Astrocyte of the spinal cord (primary cell): ENCODE measurements around the gene TRIM42.

Source experiments
- DNase-seq: peaks from one replicate; pipeline ENCODE4 v3.0.0; 2011; ENCODE audit warnings: low read depth, low spot score
- H3K4me3 ChIP-seq: 2 replicates; pipeline ENCODE4 v1.5.1; 2011; ENCODE audit warnings: low read depth, mild to moderate bottlenecking, low read length, moderate library complexity
- CTCF ChIP-seq: IDR thresholded peaks from 2 replicates; pipeline ENCODE4 v1.5.1; 2012; ENCODE audit warnings: low read depth, mild to moderate bottlenecking, low read length, inconsistent platforms
- in situ Hi-C: cut with HindIII; loops from 2 replicates; pipeline ENCODE4 v1.10.0; 2017; ENCODE audit warnings: low sequenced_read_pairs

Gene TRIM42

GRCh38 chr3:140726066-140726465 is 48.2 kb downstream of the TRIM42 start:
- DNase-seq, result no peak
- no peak for TF ChIP-seq CTCF
- in situ Hi-C loops, result no loop called here
- no peak overlapping the region for H3K4me3 ChIP-seq

DNA sequence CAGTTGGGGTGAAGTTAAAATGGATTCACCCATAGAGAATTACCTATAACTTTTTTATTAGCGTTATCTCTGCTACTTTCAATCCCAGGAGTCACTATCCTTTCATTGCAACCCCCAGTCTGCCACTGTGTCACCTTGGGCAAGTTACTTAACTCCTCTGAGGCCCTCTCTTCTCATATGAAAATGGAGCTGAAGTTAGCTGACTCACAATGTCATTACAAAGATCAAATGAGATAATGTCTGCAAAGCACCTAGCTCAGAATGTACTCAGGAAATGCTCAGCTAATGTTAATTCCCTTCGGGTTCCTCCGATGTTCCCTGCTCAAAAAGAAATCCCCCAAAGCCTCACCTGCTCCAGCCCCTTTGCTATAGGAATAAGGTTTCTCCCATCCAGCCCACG is 50.0 kb downstream of the TRIM42 start:
- no peak overlapping the region for H3K4me3 ChIP-seq
- in situ Hi-C loops, result no loop called here
- DNase-seq, result no peak
- TF ChIP-seq CTCF, result no peak

DNA sequence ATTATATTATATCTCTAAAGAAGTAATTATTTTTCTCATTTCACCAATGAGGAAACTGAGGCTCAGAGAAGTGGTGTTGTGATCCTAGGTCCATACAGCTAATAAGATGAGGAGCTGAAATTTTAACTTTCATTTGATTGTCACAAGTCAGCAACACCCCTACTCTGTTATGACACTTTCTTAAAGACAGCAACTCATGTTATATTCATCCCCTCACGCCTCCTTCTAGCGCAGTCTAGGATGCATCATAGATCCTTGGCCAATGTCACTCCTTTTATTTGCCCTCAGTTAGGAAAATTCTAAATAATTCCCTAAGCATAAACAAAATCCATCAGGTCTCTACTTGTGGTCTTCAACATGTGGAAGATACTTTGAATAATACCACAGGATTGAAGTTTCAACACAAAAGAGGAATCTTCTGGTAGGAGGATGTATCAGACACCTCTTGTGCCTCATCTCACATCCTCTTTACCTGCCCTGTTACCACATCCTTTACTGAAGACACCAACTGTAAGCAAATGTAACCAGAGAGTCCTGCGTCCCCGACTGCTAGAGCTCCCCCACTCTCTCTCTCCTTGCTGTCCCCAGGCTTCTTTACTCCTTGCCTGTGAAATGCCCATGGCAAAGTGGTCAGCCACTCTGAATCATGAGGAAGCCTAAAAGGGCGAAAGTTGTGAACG is 53.7 kb downstream of the TRIM42 start:
- DNase-seq, result no peak
- in situ Hi-C loops, result no loop called here
- no peak for TF ChIP-seq CTCF
- H3K4me3 ChIP-seq, result no peak overlapping the region

- no peak overlapping the region for H3K4me3 ChIP-seq
- TF ChIP-seq CTCF, result no peak
- in situ Hi-C loops, result no loop called here
- no peak for DNase-seq
These were observed 55.8 kb downstream of the TRIM42 start for GRCh38 chr3:140733623-140734022.

GRCh38 chr3:140736863-140737460 is 59.1 kb downstream of the TRIM42 start:
- in situ Hi-C loops, result no loop called here
- peak; percentile 53 for TF ChIP-seq CTCF
- H3K4me3 ChIP-seq, result no peak overlapping the region
- DNase-seq, result peak; percentile 55

DNA sequence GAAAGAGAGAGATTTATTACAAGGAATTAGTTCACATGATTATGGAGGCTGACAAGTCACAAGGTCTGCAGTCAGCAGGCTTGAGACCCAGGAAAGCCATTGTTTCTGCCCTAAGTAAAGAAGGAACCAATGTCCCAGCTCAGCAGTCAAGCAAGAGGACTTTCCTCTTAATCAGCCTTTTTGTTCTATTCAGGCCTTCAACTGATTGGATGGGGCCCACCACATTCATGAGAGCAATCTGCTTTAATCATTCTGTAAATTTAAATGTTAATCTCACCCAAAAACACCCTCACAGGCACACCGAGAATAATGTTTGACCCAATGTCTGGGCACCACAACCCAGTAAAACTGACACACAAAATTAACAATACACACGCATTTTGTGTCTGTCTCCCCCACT is 64.3 kb downstream of the TRIM42 start:
- H3K4me3 ChIP-seq, result no peak overlapping the region
- DNase-seq, result no peak
- in situ Hi-C loops, result no loop called here
- no peak for TF ChIP-seq CTCF
